Activated CD4-positive, alpha-beta T cell treated with anti-CD3 and anti-CD28 coated beads, Interleukin-2, amount 10 ng/mL, durations not matched to agents 7 days and 5 days (primary cell): ENCODE results near the gene MDM4. TPM values are rescaled to one million over a fixed set of nuclear protein-coding genes. Genes with fewer than 3 reads are reported as not detected.

ENCODE experiments used
- CTCF ChIA-PET: fragments of 350-600 bp; sonication (Branson Sonifier 250); formaldehyde crosslinking; loops from one replicate; lab custom pipeline; 2021; ENCODE audit warnings: antibody characterized with exemption; lab: Charles Lee
- POLR2A ChIA-PET: fragments of 350-600 bp; sonication (Branson Sonifier 250); formaldehyde crosslinking; loops from one replicate; lab custom pipeline; 2021; ENCODE audit warnings: antibody characterized with exemption; lab: Charles Lee
- DNase-seq: peaks from one replicate; pipeline ENCODE4 v3.0.0-alpha.2; 2020
- H3K27ac Mint-ChIP-seq: one replicate; pipeline ENCODE4 v1.8.0; 2021; ENCODE audit warnings: mild to moderate bottlenecking, moderate library complexity, mixed read lengths
- H3K27me3 Mint-ChIP-seq: one replicate; pipeline ENCODE4 v1.8.0; 2021; ENCODE audit warnings: mixed read lengths
- H3K36me3 Mint-ChIP-seq: one replicate; pipeline ENCODE4 v1.8.0; 2021; ENCODE audit warnings: low read depth, mixed read lengths
- H3K4me1 Mint-ChIP-seq: one replicate; pipeline ENCODE4 v1.8.0; 2021; ENCODE audit warnings: mixed read lengths
- H3K4me3 Mint-ChIP-seq: one replicate; pipeline ENCODE4 v1.8.0; 2021; ENCODE audit warnings: mild to moderate bottlenecking, moderate library complexity, mixed read lengths
- H3K9me3 Mint-ChIP-seq: one replicate; pipeline ENCODE4 v1.8.0; 2021; ENCODE audit warnings: mixed read lengths
- total RNA-seq, 2 experiments: library from RNA; stranded (reverse); gene quantifications; one replicate each; pipeline ENCODE4 v1.2.3, GENCODE V29; 2021

Gene MDM4
- total RNA-seq, 2 experiments from 2014 or later, result 95.0 to 98.1 TPM

GRCh38 chr1:204528241-204528640 is 12.0 kb downstream of the MDM4 start:
- H3K36me3 Mint-ChIP-seq, result peaks cover 69% of the 10 kb centered on the region
- ChIA-PET CTCF (interaction anchor here (0.7 to 1.9 kb wide), 8 partner anchors 12 to 97 kb away, joined by 3 to 6 read pairs (median 4); partner anchors contain the start of gene MDM4), POLR2A (interaction anchor here (0.6 kb wide), 1 partner anchor 732 kb away, joined by 3 read pairs; no protein-coding TSS in a partner anchor)
- H3K4me1 Mint-ChIP-seq, result peaks cover 30% of the 10 kb centered on the region
- no peak for DNase-seq
- H3K9me3 Mint-ChIP-seq, result peaks cover 8% of the 10 kb centered on the region
- no peak overlapping the region for H3K4me3 Mint-ChIP-seq
- H3K27me3 Mint-ChIP-seq, result no peaks in the 10 kb centered on the region
- peak overlapping the region; percentile 46 for H3K27ac Mint-ChIP-seq

- POLR2A ChIA-PET, result interaction anchor here (1.0 kb wide), 1 partner anchor 12 kb away, joined by 4 read pairs; the partner anchor contains the start of gene MDM4
- H3K27ac Mint-ChIP-seq, result no peak overlapping the region
- peaks cover 6% of the 10 kb centered on the region for H3K9me3 Mint-ChIP-seq
- H3K36me3 Mint-ChIP-seq, result peaks cover 67% of the 10 kb centered on the region
- no peak overlapping the region for H3K4me3 Mint-ChIP-seq
- no peaks in the 10 kb centered on the region for H3K27me3 Mint-ChIP-seq
- CTCF ChIA-PET, result interaction anchor here (0.9 to 1.9 kb wide), 5 partner anchors 11 to 97 kb away, joined by 3 to 4 read pairs (median 4); no protein-coding TSS in a partner anchor
- H3K4me1 Mint-ChIP-seq, result peaks cover 27% of the 10 kb centered on the region
- DNase-seq, result no peak
Observed at GRCh38 chr1:204528677-204529076, 12.5 kb downstream of the MDM4 start.

- peaks cover 23% of the 10 kb centered on the region for H3K4me1 Mint-ChIP-seq
- peaks cover 69% of the 10 kb centered on the region for H3K36me3 Mint-ChIP-seq
- POLR2A ChIA-PET, result interaction anchor here (1.0 kb wide), 1 partner anchor 13 kb away, joined by 4 read pairs; the partner anchor contains the start of gene MDM4
- CTCF ChIA-PET, result interaction anchor here (0.6 to 1.9 kb wide), 4 partner anchors 10 to 277 kb away, joined by 3 to 4 read pairs (median 3); no protein-coding TSS in a partner anchor
- H3K9me3 Mint-ChIP-seq, result no peaks in the 10 kb centered on the region
- no peak overlapping the region for H3K4me3 Mint-ChIP-seq
- H3K27me3 Mint-ChIP-seq, result no peaks in the 10 kb centered on the region
- no peak overlapping the region for H3K27ac Mint-ChIP-seq
- no peak for DNase-seq
Observed at GRCh38 chr1:204529371-204529895, 13.2 kb downstream of the MDM4 start.

GRCh38 chr1:204530932-204531331 is 14.7 kb downstream of the MDM4 start:
- no peak overlapping the region for H3K27ac Mint-ChIP-seq
- CTCF ChIA-PET, result interaction anchor here (0.6 to 0.8 kb wide), 3 partner anchors 10 to 19 kb away, joined by 3 read pairs; no protein-coding TSS in a partner anchor
- no peak overlapping the region for H3K4me3 Mint-ChIP-seq
- H3K9me3 Mint-ChIP-seq, result no peaks in the 10 kb centered on the region
- H3K4me1 Mint-ChIP-seq, result peaks cover 14% of the 10 kb centered on the region
- H3K36me3 Mint-ChIP-seq, result peaks cover 66% of the 10 kb centered on the region
- POLR2A ChIA-PET, result interaction anchor here (0.7 kb wide), 1 partner anchor 13 kb away, joined by 3 read pairs; no protein-coding TSS in a partner anchor
- no peaks in the 10 kb centered on the region for H3K27me3 Mint-ChIP-seq
- DNase-seq, result no peak

GRCh38 chr1:204532832-204533231 is 16.6 kb downstream of the MDM4 start:
- Mint-ChIP-seq H3K36me3 (peaks cover 72% of the 10 kb centered on the region), H3K27ac (no peak overlapping the region), H3K4me1 (peaks cover 9% of the 10 kb centered on the region), H3K4me3 (no peak overlapping the region), H3K9me3 (no peaks in the 10 kb centered on the region), H3K27me3 (no peaks in the 10 kb centered on the region)
- ChIA-PET POLR2A (no interaction called here), CTCF (interaction anchor here (0.7 to 1.3 kb wide), 6 partner anchors 9 to 231 kb away, joined by 3 read pairs; no protein-coding TSS in a partner anchor)
- no peak for DNase-seq

GRCh38 chr1:204541626-204542025 is 25.4 kb downstream of the MDM4 start:
- POLR2A ChIA-PET, result no interaction called here
- H3K4me3 Mint-ChIP-seq, result no peak overlapping the region
- CTCF ChIA-PET, result interaction anchor here (0.6 to 3.3 kb wide), 4 partner anchors 10 to 217 kb away, joined by 3 to 10 read pairs (median 4); no protein-coding TSS in a partner anchor

GRCh38 chr1:204544321-204544720 is 28.1 kb downstream of the MDM4 start:
- H3K36me3 Mint-ChIP-seq, result peaks cover 85% of the 10 kb centered on the region
- H3K27me3 Mint-ChIP-seq, result no peaks in the 10 kb centered on the region
- peaks cover 12% of the 10 kb centered on the region for H3K9me3 Mint-ChIP-seq
- CTCF ChIA-PET, result interaction anchor here (0.7 to 2.6 kb wide), 7 partner anchors 11 to 219 kb away, joined by 3 to 9 read pairs (median 6); no protein-coding TSS in a partner anchor
- peak overlapping the region; percentile 21 for H3K4me3 Mint-ChIP-seq
- peak; percentile 36 for DNase-seq
- H3K27ac Mint-ChIP-seq, result peak overlapping the region; percentile 83
- POLR2A ChIA-PET, result interaction anchor here (0.7 to 0.9 kb wide), 3 partner anchors 19 to 28 kb away, joined by 3 to 4 read pairs (median 3); no protein-coding TSS in a partner anchor
- H3K4me1 Mint-ChIP-seq, result peaks cover 59% of the 10 kb centered on the region

More at GRCh38 chr1:204541626-204542025, 25.4 kb downstream of the MDM4 start:
- peaks cover 62% of the 10 kb centered on the region for H3K4me1 Mint-ChIP-seq
- H3K27me3 Mint-ChIP-seq, result no peaks in the 10 kb centered on the region
- H3K36me3 Mint-ChIP-seq, result peaks cover 80% of the 10 kb centered on the region
- H3K27ac Mint-ChIP-seq, result no peak overlapping the region
- no peak for DNase-seq
- H3K9me3 Mint-ChIP-seq, result peaks cover 12% of the 10 kb centered on the region

- H3K4me3 Mint-ChIP-seq, result peak overlapping the region; percentile 5
- H3K9me3 Mint-ChIP-seq, result peaks cover 12% of the 10 kb centered on the region
- H3K27me3 Mint-ChIP-seq, result no peaks in the 10 kb centered on the region
- CTCF ChIA-PET, result interaction anchor here (1.1 to 2.6 kb wide), 8 partner anchors 10 to 218 kb away, joined by 3 to 9 read pairs (median 5); no protein-coding TSS in a partner anchor
- POLR2A ChIA-PET, result interaction anchor here (0.8 kb wide), 1 partner anchor 18 kb away, joined by 4 read pairs; no protein-coding TSS in a partner anchor
- H3K4me1 Mint-ChIP-seq, result peaks cover 59% of the 10 kb centered on the region
- peak overlapping the region; percentile 83 for H3K27ac Mint-ChIP-seq
- DNase-seq, result no peak
- H3K36me3 Mint-ChIP-seq, result peaks cover 90% of the 10 kb centered on the region
Observed at GRCh38 chr1:204545202-204545601, 29.0 kb downstream of the MDM4 start.

GRCh38 chr1:204545881-204546280 is 29.7 kb downstream of the MDM4 start:
- CTCF ChIA-PET, result interaction anchor here (1.1 to 2.6 kb wide), 4 partner anchors 9 to 41 kb away, joined by 3 to 9 read pairs (median 6); no protein-coding TSS in a partner anchor
- Mint-ChIP-seq H3K27ac (peak overlapping the region; percentile 88), H3K36me3 (peaks cover 91% of the 10 kb centered on the region), H3K4me3 (peak overlapping the region; percentile 58), H3K4me1 (peaks cover 59% of the 10 kb centered on the region), H3K27me3 (no peaks in the 10 kb centered on the region), H3K9me3 (peaks cover 12% of the 10 kb centered on the region)
- POLR2A ChIA-PET, result interaction anchor here (0.9 kb wide), 1 partner anchor 30 kb away, joined by 3 read pairs; the partner anchor contains the start of gene MDM4
- DNase-seq, result no peak

GRCh38 chr1:204548265-204548664 is 32.1 kb downstream of the MDM4 start:
- Mint-ChIP-seq H3K27me3 (no peaks in the 10 kb centered on the region), H3K4me1 (peaks cover 39% of the 10 kb centered on the region), H3K27ac (no peak overlapping the region), H3K4me3 (no peak overlapping the region), H3K36me3 (peaks cover 86% of the 10 kb centered on the region), H3K9me3 (peaks cover 8% of the 10 kb centered on the region)
- CTCF ChIA-PET, result interaction anchor here (0.5 to 2.6 kb wide), 3 partner anchors 11 to 798 kb away, joined by 3 to 8 read pairs (median 7); no protein-coding TSS in a partner anchor
- POLR2A ChIA-PET, result no interaction called here
- no peak for DNase-seq

GRCh38 chr1:204549313-204549712 is 33.1 kb downstream of the MDM4 start:
- ChIA-PET CTCF (interaction anchor here (0.6 to 2.3 kb wide), 2 partner anchors 10 to 18 kb away, joined by 3 to 8 read pairs; no protein-coding TSS in a partner anchor), POLR2A (no interaction called here)
- no peak overlapping the region for H3K27ac Mint-ChIP-seq
- peaks cover 35% of the 10 kb centered on the region for H3K4me1 Mint-ChIP-seq
- H3K27me3 Mint-ChIP-seq, result no peaks in the 10 kb centered on the region
- no peak overlapping the region for H3K4me3 Mint-ChIP-seq
- peaks cover 1% of the 10 kb centered on the region for H3K9me3 Mint-ChIP-seq
- no peak for DNase-seq
- H3K36me3 Mint-ChIP-seq, result peaks cover 84% of the 10 kb centered on the region

- CTCF ChIA-PET, result interaction anchor here (0.5 to 1.4 kb wide), 4 partner anchors 8 to 29 kb away, joined by 3 read pairs; no protein-coding TSS in a partner anchor
- DNase-seq, result no peak
Observed at GRCh38 chr1:204550926-204551325, 34.7 kb downstream of the MDM4 start.

More at GRCh38 chr1:204550926-204551325, 34.7 kb downstream of the MDM4 start:
- no peak overlapping the region for H3K4me3 Mint-ChIP-seq
- no peaks in the 10 kb centered on the region for H3K27me3 Mint-ChIP-seq
- POLR2A ChIA-PET, result no interaction called here
- no peak overlapping the region for H3K27ac Mint-ChIP-seq
- peaks cover 27% of the 10 kb centered on the region for H3K4me1 Mint-ChIP-seq
- H3K9me3 Mint-ChIP-seq, result no peaks in the 10 kb centered on the region
- H3K36me3 Mint-ChIP-seq, result peaks cover 72% of the 10 kb centered on the region
